Thymus (tissue), 11 donors: Measurements from ENCODE around the gene IQCF6. TPM values are rescaled to one million over a fixed set of nuclear protein-coding genes. Genes with fewer than 3 reads are reported as not detected.

ENCODE experiments used
- DNase-seq, 9 donors: peaks; one replicate each; pipeline ENCODE4 v3.0.0-alpha.2; 2013; ENCODE audit warnings: low spot score in 9 of 9, low read depth in 6 of 9, missing footprints in 1 of 9
- H3K27ac ChIP-seq, 2 donors: one replicate each; pipeline ENCODE4 v1.5.1; 2013; ENCODE audit warnings: control low read depth in 1 of 2, low read depth in 1 of 2, low read length in 1 of 2, mild to moderate bottlenecking in 1 of 2, moderate library complexity in 1 of 2
- H3K27me3 ChIP-seq, 2 donors: one replicate each; pipeline ENCODE4 v1.5.1; 2013; ENCODE audit warnings: low read length in 1 of 2; ENCODE audit not compliant: control insufficient read depth in 2 of 2, insufficient read depth in 1 of 2
- H3K36me3 ChIP-seq, 2 donors: one replicate each; pipeline ENCODE4 v1.5.1; 2013; ENCODE audit warnings: low read length in 1 of 2, mild to moderate bottlenecking in 1 of 2, moderate library complexity in 1 of 2; ENCODE audit not compliant: control insufficient read depth in 2 of 2, insufficient read depth in 2 of 2
- H3K4me1 ChIP-seq, 2 donors: one replicate each; pipeline ENCODE4 v1.5.1; 2013; ENCODE audit warnings: low read length in 2 of 2; ENCODE audit not compliant: control insufficient read depth in 2 of 2, insufficient read depth in 2 of 2
- H3K4me3 ChIP-seq, 2 donors: one replicate each; pipeline ENCODE4 v1.5.1; 2013; ENCODE audit warnings: low read length in 2 of 2, control low read depth in 1 of 2, mild to moderate bottlenecking in 1 of 2
- H3K9me3 ChIP-seq, 2 donors: one replicate each; pipeline ENCODE4 v1.5.1; 2013; ENCODE audit warnings: low read length in 1 of 2, mild to moderate bottlenecking in 1 of 2; ENCODE audit not compliant: control insufficient read depth in 2 of 2, insufficient read depth in 1 of 2
- polyA plus RNA-seq: library from polyadenylated mRNA; stranded (reverse); fragments of 200-250 nt; gene quantifications from one replicate; pipeline ENCODE4 v1.2.3, GENCODE V29; 2013
- total RNA-seq: library from RNA; stranded (reverse); fragments of 120-200 nt; gene quantifications from one replicate; pipeline ENCODE4 v1.2.4, GENCODE V29; 2013
- donor health status: healthy.

Gene IQCF6
- total and polyA plus RNA-seq, 2 donors: not detected

- Histone ChIP-seq H3K27me3 (no peaks in the 10 kb centered on the region), H3K9me3 (no peaks in the 10 kb centered on the region), H3K4me1 (no peaks in the 10 kb centered on the region), H3K36me3 (no peaks in the 10 kb centered on the region), H3K4me3 (no peak overlapping the region), H3K27ac (no peak overlapping the region)
- DNase-seq: no peak
Measured at GRCh38 chr3:51729042-51729633, 49.9 kb downstream of the IQCF6 start.

Other genes starting within 250 kb of the IQCF6 start
- gene RAD54L2, start 240.5 kb downstream of the IQCF6 start, total RNA-seq: 8.8 TPM
- 3.8 TPM for gene RAD54L2, start 240.5 kb downstream of the IQCF6 start, polyA plus RNA-seq
- 38.4 TPM for gene TEX264, start 108.0 kb downstream of the IQCF6 start, total RNA-seq
- 61.1 TPM for gene TEX264, start 108.0 kb downstream of the IQCF6 start, polyA plus RNA-seq
- 0.05 TPM for gene GRM2, start 72.2 kb downstream of the IQCF6 start, total RNA-seq
- gene GRM2, start 72.2 kb downstream of the IQCF6 start, polyA plus RNA-seq: 0.91 TPM
- gene IQCF2, start 82.4 kb upstream of the IQCF6 start, total RNA-seq: not detected
- gene IQCF2, start 82.4 kb upstream of the IQCF6 start, polyA plus RNA-seq: not detected
- gene IQCF5, start 96.4 kb upstream of the IQCF6 start, total RNA-seq: not detected
- gene IQCF5, start 96.4 kb upstream of the IQCF6 start, polyA plus RNA-seq: not detected
- not detected for gene IQCF1, start 124.1 kb upstream of the IQCF6 start, total RNA-seq
- not detected for gene IQCF1, start 124.1 kb upstream of the IQCF6 start, polyA plus RNA-seq
- gene RRP9, start 162.7 kb upstream of the IQCF6 start, total RNA-seq: 18.6 TPM
- 16.9 TPM for gene RRP9, start 162.7 kb upstream of the IQCF6 start, polyA plus RNA-seq
- 8.0 TPM for gene PARP3, start 163.1 kb upstream of the IQCF6 start, total RNA-seq
- 11.2 TPM for gene PARP3, start 163.1 kb upstream of the IQCF6 start, polyA plus RNA-seq
- 0.05 TPM for gene GPR62, start 176.1 kb upstream of the IQCF6 start, total RNA-seq
- 0.02 TPM for gene GPR62, start 176.1 kb upstream of the IQCF6 start, polyA plus RNA-seq
- 6.1 TPM for gene PCBP4, start 188.2 kb upstream of the IQCF6 start, total RNA-seq
- gene PCBP4, start 188.2 kb upstream of the IQCF6 start, polyA plus RNA-seq: 21.0 TPM
- 22.9 TPM for gene ABHD14B, start 194.8 kb upstream of the IQCF6 start, total RNA-seq
- 48.2 TPM for gene ABHD14B, start 194.8 kb upstream of the IQCF6 start, polyA plus RNA-seq
- gene ABHD14A, start 195.8 kb upstream of the IQCF6 start, total RNA-seq: 12.7 TPM
- 17.6 TPM for gene ABHD14A, start 195.8 kb upstream of the IQCF6 start, polyA plus RNA-seq
- 11.2 TPM for gene ACY1, start 204.3 kb upstream of the IQCF6 start, total RNA-seq
- gene ACY1, start 204.3 kb upstream of the IQCF6 start, polyA plus RNA-seq: 17.6 TPM
- 1,457 TPM for gene RPL29, start 216.7 kb upstream of the IQCF6 start, total RNA-seq
- 1,964 TPM for gene RPL29, start 216.7 kb upstream of the IQCF6 start, polyA plus RNA-seq